Trophoblast cell (in vitro differentiated cells and primary cell): ENCODE data around the gene NBAS.
A peak's percentile ranks its signal among the peaks of the same experiment; 100 is the strongest.

ENCODE experiments used
- DNase-seq, 2 donors: peaks; one replicate each; pipeline ENCODE4 v3.0.0-alpha.2; 2016
- H2AFZ ChIP-seq: 2 replicates; pipeline ENCODE4 v1.6.1; 2013; ENCODE audit warnings: low read length, moderate library complexity, mild to moderate bottlenecking; ENCODE audit not compliant: insufficient read depth, poor library complexity
- H2AK5ac ChIP-seq: 2 replicates; pipeline ENCODE4 v1.6.1; 2013; ENCODE audit warnings: mild to moderate bottlenecking, low read length
- H2BK120ac ChIP-seq: 2 replicates; pipeline ENCODE4 v1.6.1; 2013; ENCODE audit warnings: low read length, mild to moderate bottlenecking, moderate library complexity; ENCODE audit not compliant: insufficient read depth, poor library complexity
- H2BK12ac ChIP-seq: 2 replicates; pipeline ENCODE4 v1.6.1; 2013; ENCODE audit warnings: mild to moderate bottlenecking, low read length, moderate library complexity
- H2BK5ac ChIP-seq: 2 replicates; pipeline ENCODE4 v1.6.1; 2013; ENCODE audit warnings: low read length, low read depth, moderate library complexity, mild to moderate bottlenecking; ENCODE audit not compliant: poor library complexity
- H3K14ac ChIP-seq: 2 replicates; pipeline ENCODE4 v1.6.1; 2013; ENCODE audit warnings: mild to moderate bottlenecking, low read length
- H3K18ac ChIP-seq: 2 replicates; pipeline ENCODE4 v1.6.1; 2013; ENCODE audit warnings: mild to moderate bottlenecking, low read length
- H3K23ac ChIP-seq: 2 replicates; pipeline ENCODE4 v1.6.1; 2013; ENCODE audit warnings: low read length
- H3K27ac ChIP-seq: 2 replicates; pipeline ENCODE4 v1.5.1; 2013; ENCODE audit warnings: low read depth, mild to moderate bottlenecking, inconsistent platforms, low read length, moderate library complexity
- H3K27me3 ChIP-seq: 2 replicates; pipeline ENCODE4 v1.6.1; 2013; ENCODE audit warnings: inconsistent platforms, mild to moderate bottlenecking, low read length, moderate library complexity; ENCODE audit not compliant: insufficient read depth
- H3K36me3 ChIP-seq, 2 experiments: 1 replicate in 1 of 2; 2 replicates in 1 of 2; pipeline ENCODE4 v1.6.1; 2013; ENCODE audit warnings: low read length in 2 of 2, mild to moderate bottlenecking in 2 of 2, moderate library complexity in 1 of 2; ENCODE audit not compliant: insufficient read depth in 2 of 2, control insufficient read depth in 1 of 2
- H3K4ac ChIP-seq: 2 replicates; pipeline ENCODE4 v1.6.1; 2013; ENCODE audit warnings: low read depth, mild to moderate bottlenecking, low read length, moderate library complexity
- H3K4me1 ChIP-seq, 2 experiments: 1 replicate in 1 of 2; 2 replicates in 1 of 2; pipeline ENCODE4 v1.6.1; 2013; ENCODE audit warnings: low read length in 2 of 2, mild to moderate bottlenecking in 2 of 2, moderate library complexity in 1 of 2; ENCODE audit not compliant: insufficient read depth in 2 of 2, control insufficient read depth in 1 of 2
- H3K4me2 ChIP-seq: 2 replicates; pipeline ENCODE4 v1.6.1; 2013; ENCODE audit warnings: inconsistent platforms, mild to moderate bottlenecking, low read length, moderate library complexity
- H3K4me3 ChIP-seq: 2 replicates; pipeline ENCODE4 v1.5.1; 2013; ENCODE audit warnings: mild to moderate bottlenecking, low read depth, low read length, inconsistent platforms
- H3K79me1 ChIP-seq: one replicate; pipeline ENCODE4 v1.6.1; 2013; ENCODE audit warnings: low read length
- H3K79me2 ChIP-seq: 2 replicates; pipeline ENCODE4 v1.6.1; 2013; ENCODE audit warnings: low read length, mild to moderate bottlenecking; ENCODE audit not compliant: control insufficient read depth, insufficient read depth, poor library complexity
- H3K9ac ChIP-seq: 2 replicates; pipeline ENCODE4 v1.6.1; 2013; ENCODE audit warnings: mild to moderate bottlenecking, low read length
- H3K9me3 ChIP-seq: 2 replicates; pipeline ENCODE4 v1.6.1; 2013; ENCODE audit warnings: low read depth, mild to moderate bottlenecking, control low read depth, inconsistent platforms, low read length; ENCODE audit not compliant: insufficient read depth
- H4K12ac ChIP-seq: 2 replicates; pipeline ENCODE4 v1.6.1; 2013; ENCODE audit warnings: low read depth, mild to moderate bottlenecking, low read length, moderate library complexity
- H4K8ac ChIP-seq: 2 replicates; pipeline ENCODE4 v1.6.1; 2013; ENCODE audit warnings: low read depth, mild to moderate bottlenecking, low read length, moderate library complexity
- H4K91ac ChIP-seq: one replicate; pipeline ENCODE4 v1.6.1; 2013; ENCODE audit warnings: low read depth, mild to moderate bottlenecking, low read length, moderate library complexity
- WGBS: extraction: QIAGEN DNeasy Blood & Tissue Kit; methylation state at CpG from one replicate; pipeline ENCODE4 v1.1.7; 2013; ENCODE audit warnings: missing lambda C conversion rate; ENCODE audit not compliant: insufficient read length, insufficient coverage; ENCODE audit errors: extremely low coverage; 5-methylcytosine and 5-hydroxymethylcytosine counted together

NBAS gene

DNA sequence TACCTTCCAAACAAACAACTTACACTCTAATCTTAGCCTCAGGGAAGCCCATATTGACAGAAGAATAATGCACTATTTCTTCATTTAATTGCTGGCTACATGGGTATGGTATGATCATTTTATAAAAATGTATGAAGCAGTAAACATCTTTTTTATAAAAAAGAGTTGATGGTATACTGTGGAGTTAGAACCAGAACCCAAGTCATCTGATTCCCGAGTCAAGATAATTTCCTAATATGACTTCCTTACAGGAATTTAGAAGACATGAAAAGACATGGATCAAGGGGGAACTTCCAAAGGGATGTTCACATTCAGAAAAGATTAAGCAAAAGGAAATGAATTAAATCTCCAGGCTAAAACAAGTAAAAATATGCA lies 171.8 kb downstream of the NBAS start:
- H3K79me1 ChIP-seq, result no peaks in the 10 kb centered on the region
- WGBS, result no CpG with 5 or more reads among the region's 1 CpG
- H3K27ac ChIP-seq, result no peak overlapping the region

DNA sequence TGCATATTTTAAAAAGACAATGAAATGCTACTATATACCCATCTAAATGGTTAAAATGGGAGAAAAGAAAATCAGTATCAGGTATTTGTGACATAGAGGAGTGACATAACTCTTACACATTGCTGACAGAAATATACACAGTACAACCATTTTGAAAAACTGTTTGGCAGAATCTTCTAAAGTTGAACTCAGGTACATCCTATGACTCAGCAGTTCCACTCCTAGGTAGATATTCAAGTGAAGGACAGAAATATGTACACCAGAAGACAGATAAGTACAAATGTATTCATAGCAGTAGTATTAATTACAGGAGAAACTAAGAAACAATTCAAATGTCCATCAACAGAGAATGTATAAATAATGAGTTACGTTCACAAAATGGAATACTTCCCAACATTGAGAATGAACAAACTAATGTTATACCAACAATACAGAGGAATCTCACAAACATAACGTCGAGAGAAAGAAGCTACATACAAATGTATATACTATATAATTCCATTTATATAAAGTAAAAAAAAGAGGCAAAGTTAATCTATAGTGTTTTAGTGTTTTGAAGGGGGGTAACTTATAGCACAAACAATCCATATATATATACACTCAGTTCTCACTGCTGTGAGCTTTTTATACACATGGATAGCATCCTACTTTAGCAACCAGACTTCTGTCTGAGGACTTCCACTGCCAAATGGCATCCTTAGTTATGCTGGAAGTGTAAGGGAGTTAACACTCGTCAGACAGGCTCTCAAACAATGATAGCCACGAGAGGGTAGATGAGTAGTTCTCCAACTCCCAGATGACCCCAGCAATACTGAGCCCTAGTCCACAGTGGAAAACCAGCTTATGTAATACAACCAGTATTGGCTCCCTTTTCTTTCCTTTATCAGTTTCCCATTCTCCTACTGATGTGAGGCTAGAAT lies 172.5 kb downstream of the NBAS start:
- Histone ChIP-seq H3K27ac (no peak overlapping the region), H3K27me3 (no peaks in the 10 kb centered on the region), H3K36me3 (no peaks in the 10 kb centered on the region), H3K4me3 (no peak overlapping the region), H2AFZ (no peak overlapping the region), H3K4me1 (peaks cover under 1 to 5% of the 10 kb centered on the region in 2 experiments), H3K14ac (no peak overlapping the region), H4K12ac (no peak overlapping the region), H3K9me3 (no peaks in the 10 kb centered on the region), H4K8ac (no peak overlapping the region), H2BK5ac (no peak overlapping the region), H3K23ac (no peak overlapping the region), H3K79me1 (no peaks in the 10 kb centered on the region), H3K4me2 (no peak overlapping the region), H3K79me2 (no peaks in the 10 kb centered on the region), H3K9ac (no peak overlapping the region), H3K18ac (no peak overlapping the region), H2BK12ac (no peak overlapping the region), H2BK120ac (no peak overlapping the region), H2AK5ac (no peak overlapping the region), H4K91ac (no peak overlapping the region), H3K4ac (no peak overlapping the region)
- peak; percentile 8 to 65 for DNase-seq
- no CpG with 5 or more reads among the region's 5 CpGs for WGBS

More for the DNA sequence above, 171.8 kb downstream of the NBAS start:
- DNase-seq, result no peak
- Histone ChIP-seq H3K23ac (no peak overlapping the region), H2AK5ac (no peak overlapping the region), H2BK12ac (no peak overlapping the region), H3K4me1 (peaks cover 0 to 4% of the 10 kb centered on the region in 2 experiments), H4K91ac (no peak overlapping the region), H2AFZ (no peak overlapping the region), H3K9ac (no peak overlapping the region), H4K8ac (no peak overlapping the region), H3K4me3 (no peak overlapping the region), H2BK5ac (no peak overlapping the region), H3K9me3 (no peaks in the 10 kb centered on the region), H4K12ac (no peak overlapping the region), H3K79me2 (no peaks in the 10 kb centered on the region), H3K4ac (no peak overlapping the region), H3K27me3 (no peaks in the 10 kb centered on the region), H3K4me2 (no peak overlapping the region), H3K14ac (no peak overlapping the region), H2BK120ac (no peak overlapping the region), H3K36me3 (no peaks in the 10 kb centered on the region), H3K18ac (no peak overlapping the region)

DNA sequence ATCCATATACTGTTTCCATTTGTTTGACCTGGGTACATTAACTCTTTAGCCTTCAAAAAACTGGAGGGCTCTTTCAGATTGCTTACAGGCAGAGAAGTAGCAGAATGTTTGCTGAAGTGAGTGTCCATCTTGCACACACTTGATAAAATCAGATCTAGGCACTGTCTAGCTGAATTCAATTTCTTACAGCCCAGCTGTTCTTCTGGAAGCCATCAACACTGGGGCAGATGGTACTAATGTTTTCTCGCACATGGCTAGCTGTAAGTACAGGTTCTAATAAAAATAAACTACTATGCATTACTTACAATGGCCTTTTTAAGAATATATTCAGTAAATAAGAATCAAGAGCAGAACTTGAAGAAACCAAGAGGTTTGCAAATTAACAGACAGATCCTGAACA lies 175.9 kb downstream of the NBAS start:
- no peak overlapping the region for H3K27ac ChIP-seq
- no peaks in the 10 kb centered on the region for H3K9me3 ChIP-seq
- H3K36me3 ChIP-seq, result peaks cover 0 to 1% of the 10 kb centered on the region in 2 experiments
- no peaks in the 10 kb centered on the region for H3K79me1 ChIP-seq
- no peak overlapping the region for H4K12ac ChIP-seq
- no peak overlapping the region for H2AK5ac ChIP-seq
- H3K4me2 ChIP-seq, result no peak overlapping the region
- no peak overlapping the region for H2BK120ac ChIP-seq
- H2BK5ac ChIP-seq, result no peak overlapping the region
- no peak for DNase-seq
- no peak overlapping the region for H3K9ac ChIP-seq
- no CpG with 5 or more reads among the region's 1 CpG for WGBS
- no peak overlapping the region for H4K8ac ChIP-seq
- H3K4me3 ChIP-seq, result no peak overlapping the region
- no peak overlapping the region for H3K14ac ChIP-seq
- H3K4ac ChIP-seq, result no peak overlapping the region
- peaks cover 2 to 6% of the 10 kb centered on the region in 2 experiments for H3K4me1 ChIP-seq
- no peak overlapping the region for H3K23ac ChIP-seq
- no peak overlapping the region for H2BK12ac ChIP-seq
- no peak overlapping the region for H2AFZ ChIP-seq
- H3K79me2 ChIP-seq, result no peaks in the 10 kb centered on the region
- no peak overlapping the region for H3K18ac ChIP-seq
- no peaks in the 10 kb centered on the region for H3K27me3 ChIP-seq
- H4K91ac ChIP-seq, result no peak overlapping the region

DNA sequence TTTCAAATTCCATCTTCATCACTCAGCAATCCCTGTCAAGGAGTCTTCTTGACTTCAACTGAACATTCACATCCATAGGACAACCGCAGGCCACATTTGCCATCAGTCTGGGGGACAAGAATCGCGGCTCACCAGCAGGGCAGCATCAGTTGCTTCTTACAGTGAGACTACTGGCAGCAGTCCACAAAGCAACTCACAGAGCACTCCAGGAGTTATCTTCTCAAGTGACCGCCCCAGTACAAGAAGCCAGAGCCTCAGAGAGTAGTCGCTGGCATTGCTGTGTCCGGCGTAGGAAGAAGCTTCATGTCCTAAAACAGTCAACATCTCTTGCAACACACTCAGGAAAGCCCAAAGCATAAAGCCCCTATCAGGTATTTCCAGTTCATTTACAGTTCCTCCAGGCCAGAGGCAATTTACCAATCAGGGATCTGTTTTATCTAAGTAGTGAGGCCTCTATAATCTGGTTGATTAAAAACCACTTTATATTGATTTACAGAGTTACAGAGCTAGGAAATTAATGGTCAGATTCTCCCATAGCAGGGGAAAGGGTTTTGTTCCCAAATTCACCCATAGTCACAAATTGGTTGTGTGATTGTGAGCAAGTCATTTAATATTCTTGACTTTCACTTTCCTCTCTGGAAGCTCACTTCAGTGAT lies 177.3 kb downstream of the NBAS start:
- no CpG with 5 or more reads among the region's 7 CpGs for WGBS
- H3K14ac ChIP-seq, result no peak overlapping the region
- no peak overlapping the region for H2AFZ ChIP-seq

More for the DNA sequence above, 177.3 kb downstream of the NBAS start:
- DNase-seq, result peak in 1 of 2 donors; percentile 2
- Histone ChIP-seq H3K27me3 (no peaks in the 10 kb centered on the region), H2AK5ac (no peak overlapping the region), H3K9ac (no peak overlapping the region), H3K4ac (no peak overlapping the region), H4K12ac (no peak overlapping the region), H2BK12ac (no peak overlapping the region), H4K8ac (no peak overlapping the region), H2BK120ac (no peak overlapping the region), H3K23ac (no peak overlapping the region), H3K4me1 (peaks cover 2 to 3% of the 10 kb centered on the region in 2 experiments), H3K79me1 (no peaks in the 10 kb centered on the region), H3K4me3 (no peak overlapping the region), H3K4me2 (no peak overlapping the region), H3K18ac (no peak overlapping the region), H3K27ac (peak overlapping the region; percentile 54), H2BK5ac (no peak overlapping the region), H4K91ac (no peak overlapping the region), H3K9me3 (no peaks in the 10 kb centered on the region), H3K79me2 (no peaks in the 10 kb centered on the region), H3K36me3 (peaks cover 1 to 2% of the 10 kb centered on the region in 2 experiments)
